ENCODE results near the gene USF2.

GRCh38 chr19:35287713-35288112 is 19.0 kb downstream of the USF2 start:
- TF ChIP-seq EZH2 (IDR thresholded peaks at IDR 0.05), result no peak
- no peak for TF ChIP-seq POLR2AphosphoS5 (IDR thresholded peaks at IDR 0.05; ENCODE audit: borderline replicate concordance, low read depth, low read length)
- no peak for TF ChIP-seq FOXP2 (optimal IDR thresholded peaks at IDR 0.05; ENCODE audit: control extremely low read depth, extremely low read length, insufficient read depth)

All from SK-N-MC (cell line).